Erythroblast (primary cell): ENCODE results near the gene SIGLEC9.
A peak's percentile ranks its signal among the peaks of the same experiment; 100 is the strongest.

Source experiments
- DNase-seq, 2 experiments: peaks; one replicate each; lab custom pipeline; 2025; lab: John Stamatoyannopoulos, UW
- GATA1 ChIP-seq: IDR thresholded peaks from 2 replicates; pipeline ENCODE4 v1.6.1; 2011; ENCODE audit warnings: low read depth, mild to moderate bottlenecking, control low read depth, low read length, moderate library complexity
- POLR2A ChIP-seq: IDR thresholded peaks from 2 replicates; pipeline ENCODE4 v1.6.1; 2011; ENCODE audit warnings: mild to moderate bottlenecking, low read length

Gene SIGLEC9

DNA sequence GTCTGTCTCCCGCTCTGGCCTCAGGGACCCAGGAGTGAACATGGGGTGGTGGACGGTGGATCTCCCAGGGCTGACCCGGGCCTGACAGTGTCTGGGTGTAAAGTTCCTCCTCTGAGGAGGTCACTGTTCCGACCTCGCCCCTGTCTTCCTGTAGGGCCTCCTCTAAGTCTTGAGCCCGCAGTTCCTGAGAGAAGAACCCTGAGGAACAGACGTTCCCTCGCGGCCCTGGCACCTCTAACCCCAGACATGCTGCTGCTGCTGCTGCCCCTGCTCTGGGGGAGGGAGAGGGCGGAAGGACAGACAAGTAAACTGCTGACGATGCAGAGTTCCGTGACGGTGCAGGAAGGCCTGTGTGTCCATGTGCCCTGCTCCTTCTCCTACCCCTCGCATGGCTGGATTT is at the start of gene SIGLEC9:
Gene SIGLEC9 (plus strand): TSS at position 178 of the 400 bp plus-strand sequence. CDS start 69 bp downstream, at position 247.
- TF ChIP-seq GATA1 (no peak), POLR2A (no peak)
- DNase-seq: no peak

DNA sequence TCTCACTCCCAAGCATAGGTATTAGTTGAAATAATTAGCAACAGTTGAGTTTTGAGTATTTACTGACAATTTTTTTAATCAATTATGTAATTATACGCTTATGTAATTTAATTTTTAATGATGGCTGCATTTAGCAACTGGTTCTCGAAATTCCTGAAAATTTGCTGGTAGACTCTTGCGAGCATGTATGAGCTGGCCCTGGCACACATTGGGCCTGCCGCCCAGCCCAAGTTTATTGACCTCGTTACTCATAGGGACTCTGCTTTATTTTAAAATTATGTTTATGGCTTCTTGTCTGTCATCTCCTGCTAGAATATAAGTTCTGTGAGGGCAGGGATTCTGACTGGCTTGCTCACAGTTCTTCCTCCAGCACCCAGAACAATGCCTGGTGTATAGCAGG is 48.7 kb upstream of the SIGLEC9 start:
- TF ChIP-seq GATA1 (no peak), POLR2A (no peak)
- DNase-seq: no peak

DNA sequence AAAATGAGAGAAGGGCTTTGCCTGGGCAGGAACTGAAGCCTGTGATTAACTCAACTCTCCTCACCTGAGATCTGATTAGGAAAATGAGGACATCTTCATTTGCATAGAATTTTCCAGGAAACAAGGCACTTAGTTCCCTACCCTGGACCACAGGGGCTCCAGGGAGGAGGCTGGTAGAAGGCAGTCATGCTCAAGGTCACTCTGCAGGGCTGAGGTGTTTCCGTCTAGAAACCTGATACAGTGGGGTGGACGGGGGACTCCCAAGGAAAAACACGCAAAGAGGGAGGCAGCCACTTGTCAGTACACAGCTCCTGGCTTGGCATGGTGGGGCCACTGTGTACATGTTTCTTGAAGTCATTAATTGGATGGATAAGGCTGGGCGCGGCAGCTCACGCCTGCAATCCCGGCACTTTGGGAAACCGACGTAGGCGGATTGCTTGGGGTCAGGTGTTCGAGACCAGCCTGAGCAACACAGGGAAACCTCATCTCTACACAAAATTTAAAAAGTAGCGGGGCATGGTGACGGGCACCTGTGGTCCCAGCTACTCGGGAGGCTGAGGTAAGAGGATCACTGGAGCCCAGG is 48.0 kb upstream of the SIGLEC9 start:
- TF ChIP-seq GATA1 (no peak), POLR2A (no peak)
- DNase-seq: no peak

DNA sequence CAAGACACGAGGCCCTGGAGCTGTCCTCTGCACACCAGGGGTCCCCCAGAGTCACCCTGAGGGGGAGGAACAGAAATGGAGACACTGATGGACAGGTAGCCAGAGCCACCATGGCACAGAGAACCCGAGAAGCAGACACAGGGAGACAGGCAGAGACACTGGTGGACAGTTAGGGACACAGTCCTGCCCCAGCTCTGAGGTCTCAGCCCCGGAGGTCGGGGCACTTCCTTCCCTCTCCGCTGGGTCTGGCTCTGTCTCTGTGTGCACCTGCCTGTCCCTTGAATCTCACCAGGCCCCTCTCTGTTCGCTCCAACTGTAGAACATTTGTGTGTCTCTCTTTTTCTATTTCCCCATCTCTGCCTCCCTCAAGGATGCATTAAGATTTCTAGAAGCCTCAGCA is 46.6 kb upstream of the SIGLEC9 start:
- DNase-seq: no peak
- TF ChIP-seq POLR2A (no peak), GATA1 (no peak)

DNA sequence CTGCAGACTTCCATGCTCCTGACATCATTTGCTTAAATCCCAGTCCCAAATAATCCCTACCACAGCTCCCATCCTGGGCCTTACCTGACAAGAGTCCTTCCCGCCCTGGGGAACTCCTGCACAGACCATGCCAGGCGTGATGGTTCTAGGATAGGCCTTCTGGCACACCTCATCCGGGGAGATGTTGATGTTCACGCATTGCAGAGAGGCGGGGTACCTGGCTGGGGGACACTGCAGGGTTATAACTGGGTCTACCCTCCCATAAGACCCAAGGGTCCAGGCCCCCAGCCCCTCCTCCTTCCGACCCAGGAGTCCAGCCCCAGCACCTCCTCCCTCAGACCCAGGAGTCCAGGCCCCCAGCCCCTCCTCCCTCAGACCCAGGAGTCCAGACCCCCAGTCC is 46.0 kb upstream of the SIGLEC9 start:
- TF ChIP-seq POLR2A (no peak), GATA1 (no peak)
- no peak for DNase-seq

DNA sequence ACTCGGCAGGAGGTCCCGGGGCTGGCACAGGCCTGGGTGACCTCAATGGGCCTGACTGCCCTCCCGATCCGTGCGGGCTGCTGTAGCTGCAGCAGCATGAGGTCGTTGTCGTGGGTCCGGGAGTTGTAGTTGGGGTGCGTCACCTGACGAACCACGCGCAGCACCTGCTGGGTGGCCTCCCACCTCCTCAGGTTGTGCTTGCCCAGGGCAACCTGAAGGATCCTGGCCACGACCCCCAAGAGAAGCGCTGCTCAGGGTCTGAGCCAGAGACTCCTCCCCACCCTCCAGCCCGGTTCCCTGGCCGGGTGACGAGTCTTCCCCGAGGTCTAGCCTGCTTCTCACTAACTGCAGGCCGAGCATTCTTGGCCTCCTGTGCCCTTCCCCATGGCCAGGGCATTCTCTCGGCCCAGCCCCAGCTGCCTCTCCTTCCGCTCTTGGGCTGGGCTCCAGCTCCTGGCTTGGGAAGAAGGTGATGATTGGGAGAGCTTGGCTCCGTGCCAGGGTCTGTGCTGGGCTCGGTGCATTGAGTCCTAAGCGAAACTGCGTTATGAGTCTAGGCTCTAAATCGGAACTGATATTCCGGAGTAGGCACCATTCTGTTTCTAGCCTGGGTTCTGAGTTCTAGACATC is 45.1 kb upstream of the SIGLEC9 start:
- TF ChIP-seq POLR2A: no peak
- no peak for TF ChIP-seq GATA1
- DNase-seq: no peak

DNA sequence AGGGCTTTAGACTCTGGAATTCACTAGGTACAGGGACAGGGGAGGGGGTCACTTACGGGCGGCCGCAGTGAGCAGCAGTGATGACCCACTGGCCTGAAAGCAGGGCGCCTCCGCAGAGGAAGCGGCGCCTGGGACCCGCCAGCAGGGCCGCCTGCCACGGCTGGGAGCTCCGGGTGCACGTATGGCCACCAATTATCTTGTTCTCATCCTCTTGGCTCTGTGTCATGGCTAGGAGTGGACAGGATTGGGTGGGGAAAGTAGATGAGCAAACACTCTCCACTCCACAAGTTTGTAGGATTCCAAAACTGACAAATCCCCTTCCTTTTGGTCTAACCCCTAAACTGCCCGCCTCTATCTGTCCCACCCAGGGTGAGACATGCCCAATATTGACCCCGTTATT is 43.2 kb upstream of the SIGLEC9 start:
- no peak for TF ChIP-seq GATA1
- no peak for TF ChIP-seq POLR2A
- no peak for DNase-seq

DNA sequence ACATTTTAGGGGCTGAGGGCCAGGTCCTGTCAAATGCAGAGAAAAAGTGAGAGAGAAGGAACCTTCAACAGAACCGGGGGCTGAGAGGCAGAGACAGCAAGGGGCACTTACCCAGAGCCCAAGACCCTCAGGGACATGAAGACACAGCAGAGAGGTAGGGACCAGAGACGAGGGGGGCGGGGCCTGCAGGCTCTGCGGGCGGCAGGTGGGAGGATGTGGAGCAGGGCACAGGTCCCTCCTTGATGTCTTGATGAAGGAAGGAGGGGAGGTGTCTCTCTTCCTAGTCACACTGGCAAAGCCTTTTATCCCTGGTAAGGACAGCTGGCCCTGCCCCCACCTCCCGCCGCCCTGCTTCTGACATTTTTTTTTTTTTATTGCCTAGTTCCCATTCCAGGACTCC is 42.1 kb upstream of the SIGLEC9 start, which contains the start of gene KLK14:
Gene KLK14 (minus strand): TSS at position 277 of the 400 bp plus-strand sequence. CDS start 273 bp downstream, at position 4.
- no peak for DNase-seq
- TF ChIP-seq GATA1: no peak
- TF ChIP-seq POLR2A: no peak

DNA sequence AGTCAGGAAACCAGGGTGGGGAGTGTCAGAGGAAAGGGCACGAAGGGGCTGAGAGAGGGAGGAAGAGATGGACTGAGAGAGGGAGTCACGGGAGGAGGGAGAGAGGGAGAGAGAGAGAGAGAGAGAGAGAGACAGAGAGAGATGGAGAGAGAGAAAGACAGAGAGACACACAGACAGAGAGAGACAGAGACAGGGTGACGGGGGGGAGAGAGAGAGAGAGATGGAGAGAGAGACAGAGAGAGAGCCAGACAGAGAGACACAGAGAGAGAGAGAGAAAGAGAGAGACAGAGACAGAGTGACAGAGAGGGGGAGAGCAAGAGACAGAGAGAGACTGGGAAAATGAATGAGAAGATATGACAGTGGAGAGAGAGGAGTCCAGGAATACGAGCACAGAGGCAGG is 41.5 kb upstream of the SIGLEC9 start:
- DNase-seq: no peak
- TF ChIP-seq GATA1 (no peak), POLR2A (no peak)

DNA sequence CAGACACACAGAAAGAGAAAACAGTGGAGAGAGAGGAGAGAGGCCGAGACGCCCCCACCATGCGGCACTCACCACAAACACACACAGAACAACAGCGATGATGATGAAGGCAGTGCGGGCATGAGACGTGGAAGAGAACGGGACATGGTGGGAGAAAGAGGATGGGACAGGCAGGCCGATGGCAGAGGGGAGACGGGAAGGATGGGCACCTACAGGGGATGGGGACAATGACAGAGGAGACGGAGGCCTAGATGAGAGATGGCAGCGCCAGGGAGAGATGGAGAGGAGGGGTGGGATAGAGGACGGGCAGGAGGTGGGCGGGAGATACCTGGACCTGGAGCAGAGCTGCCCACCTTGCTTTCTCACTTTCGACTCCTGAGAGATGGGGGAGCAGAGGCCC is 40.9 kb upstream of the SIGLEC9 start:
- no peak for DNase-seq
- TF ChIP-seq POLR2A (no peak), GATA1 (no peak)

DNA sequence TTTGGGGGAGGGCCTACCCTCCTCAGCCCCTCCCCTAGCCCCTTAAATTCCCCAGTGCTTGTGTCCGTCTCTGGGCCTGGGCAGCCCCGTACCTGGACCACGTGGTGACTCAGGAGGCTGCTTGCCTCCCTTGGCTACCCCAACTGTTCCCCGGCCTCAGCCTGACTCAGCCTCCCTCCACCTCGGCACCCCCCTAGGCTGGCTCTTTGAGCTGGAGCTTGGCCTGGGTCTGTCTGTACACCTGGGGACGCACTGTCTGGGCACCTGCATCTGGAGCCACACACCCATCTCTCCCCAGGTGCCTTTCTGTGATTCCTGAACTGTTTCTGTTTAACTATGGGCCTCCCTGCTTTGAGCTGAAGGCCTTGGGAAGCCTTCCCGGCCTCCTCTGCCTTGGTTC is 40.2 kb upstream of the SIGLEC9 start:
- DNase-seq: no peak
- TF ChIP-seq GATA1 (no peak), POLR2A (no peak)

DNA sequence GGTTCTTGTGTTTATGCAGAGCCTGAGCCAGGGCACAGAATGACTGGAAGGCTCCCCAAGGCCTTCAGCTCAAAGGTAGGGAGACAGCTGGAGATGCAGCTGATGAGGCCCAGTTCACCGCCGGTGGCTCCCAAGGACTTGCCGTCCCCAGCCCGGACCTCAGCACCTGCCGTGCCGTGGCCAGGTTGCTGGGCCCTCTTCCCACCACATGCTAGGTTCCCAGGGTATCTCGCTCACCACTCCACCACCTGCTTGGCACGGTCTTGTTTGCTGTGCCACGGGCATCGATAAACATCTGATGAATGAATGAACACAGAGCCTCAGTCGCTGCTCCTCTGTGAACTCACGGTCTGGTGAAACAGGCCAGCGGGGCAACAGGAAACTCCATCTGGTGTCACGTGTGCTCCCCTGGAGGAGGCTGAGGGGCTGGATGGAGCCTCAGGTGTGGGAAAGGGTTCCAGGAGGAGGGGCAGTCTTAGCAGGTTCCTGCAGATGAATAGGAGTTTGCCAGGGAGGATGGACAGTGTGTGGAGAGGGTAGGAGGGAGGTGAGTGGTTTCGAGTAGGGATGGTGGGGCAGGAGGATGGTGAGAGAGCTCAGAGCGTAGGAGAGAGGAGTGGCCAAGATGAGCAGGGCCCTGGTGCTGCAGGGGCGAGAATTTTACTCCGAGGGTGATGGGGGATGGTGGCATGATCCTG is 38.4 kb upstream of the SIGLEC9 start:
- TF ChIP-seq GATA1 (no peak), POLR2A (no peak)
- DNase-seq: no peak

DNA sequence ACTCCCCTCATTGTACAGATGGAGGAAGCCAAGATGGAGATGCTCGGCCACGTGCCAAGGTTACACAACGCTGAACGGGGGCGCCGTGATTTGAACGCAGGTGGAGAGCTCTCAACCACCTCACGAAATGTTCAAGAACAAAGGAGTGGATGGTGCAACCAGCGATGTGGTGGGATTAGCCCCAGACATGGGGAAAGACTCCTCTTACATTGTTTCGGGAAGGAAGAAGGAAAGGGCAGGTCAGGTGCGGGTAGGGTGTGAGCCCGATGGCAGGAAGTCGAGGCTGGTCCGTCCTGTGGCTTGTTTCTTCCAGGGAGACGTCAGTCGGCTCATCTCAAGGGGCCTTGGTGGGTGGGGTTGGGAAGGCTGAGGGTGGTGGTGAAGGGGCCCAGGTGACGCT is 34.9 kb upstream of the SIGLEC9 start:
- no peak for DNase-seq
- TF ChIP-seq POLR2A (no peak), GATA1 (no peak)

DNA sequence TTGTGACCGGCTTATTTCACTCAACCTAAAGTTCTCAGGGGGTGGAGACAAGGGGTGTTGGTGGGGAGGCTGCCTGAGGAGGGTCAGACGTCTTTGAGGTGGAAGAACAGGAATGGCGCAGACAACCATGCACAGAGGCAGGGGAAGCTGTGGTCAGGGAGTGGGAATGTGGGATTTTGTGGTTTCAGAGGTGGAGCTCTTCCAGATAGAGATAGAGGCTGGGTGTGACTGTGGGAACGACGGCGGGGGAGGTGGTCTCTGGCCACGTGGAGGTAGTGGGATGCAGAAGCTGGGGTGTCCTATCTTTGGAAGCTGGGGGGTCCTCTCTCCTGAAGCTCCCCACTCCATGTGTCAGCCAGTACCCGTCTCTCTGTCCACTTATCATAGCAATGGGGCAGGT is 34.2 kb upstream of the SIGLEC9 start:
- TF ChIP-seq POLR2A: no peak
- no peak for TF ChIP-seq GATA1
- DNase-seq: no peak

DNA sequence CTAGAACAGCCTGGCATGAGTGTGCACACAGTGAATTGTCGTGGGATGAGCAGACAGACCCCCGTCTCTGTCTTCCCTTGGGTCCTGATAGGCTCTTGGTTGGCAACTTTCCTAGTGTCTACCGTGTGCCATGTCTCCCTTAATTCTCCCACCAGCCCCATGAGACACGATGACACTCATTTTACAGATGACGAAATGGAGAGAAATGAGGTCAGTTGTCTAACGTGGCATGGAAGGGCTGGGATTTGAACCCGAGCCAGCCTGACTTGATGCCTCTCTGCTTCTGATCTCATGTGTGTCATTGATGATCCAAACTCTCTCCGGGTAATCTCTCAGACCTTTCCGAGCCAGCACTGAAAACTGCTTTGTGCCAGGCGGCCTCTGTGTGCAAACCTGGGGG is 33.6 kb upstream of the SIGLEC9 start:
- no peak for TF ChIP-seq GATA1
- no peak for TF ChIP-seq POLR2A
- DNase-seq: peak in 1 of 2 experiments; percentile 45
